GM18873 (cell line): ENCODE measurements around the gene MTCH1.

Experiments
- ATAC-seq: cut with Tn5 transposase; IDR thresholded peaks from one replicate; pipeline ENCODE4 v1.9.1; 2021; ENCODE audit warnings: mild to moderate bottlenecking, moderate library complexity, moderate number of reproducible peaks; ENCODE audit not compliant: unreplicated experiment, low FRiP score

Gene MTCH1

DNA sequence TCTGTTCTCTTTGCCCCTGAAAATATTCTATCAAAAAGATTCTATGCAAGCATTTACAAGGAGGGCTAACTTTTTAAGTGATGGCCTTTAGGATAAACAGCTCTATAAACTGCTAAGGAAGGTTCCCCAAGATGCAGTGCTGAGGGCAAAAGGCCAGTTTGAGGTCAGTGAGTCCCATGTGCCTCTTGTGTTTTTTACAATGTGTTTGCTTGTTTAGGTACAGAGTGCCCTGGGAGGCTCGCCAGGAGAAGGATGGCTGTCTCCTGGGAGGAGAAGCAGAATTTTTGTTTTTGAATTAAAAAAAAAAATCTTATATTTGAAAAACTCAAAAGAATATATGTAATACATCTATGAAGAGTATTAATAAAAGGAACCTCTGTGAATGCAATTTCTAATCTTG is 12.8 kb downstream of the MTCH1 start:
- no peak for ATAC-seq

DNA sequence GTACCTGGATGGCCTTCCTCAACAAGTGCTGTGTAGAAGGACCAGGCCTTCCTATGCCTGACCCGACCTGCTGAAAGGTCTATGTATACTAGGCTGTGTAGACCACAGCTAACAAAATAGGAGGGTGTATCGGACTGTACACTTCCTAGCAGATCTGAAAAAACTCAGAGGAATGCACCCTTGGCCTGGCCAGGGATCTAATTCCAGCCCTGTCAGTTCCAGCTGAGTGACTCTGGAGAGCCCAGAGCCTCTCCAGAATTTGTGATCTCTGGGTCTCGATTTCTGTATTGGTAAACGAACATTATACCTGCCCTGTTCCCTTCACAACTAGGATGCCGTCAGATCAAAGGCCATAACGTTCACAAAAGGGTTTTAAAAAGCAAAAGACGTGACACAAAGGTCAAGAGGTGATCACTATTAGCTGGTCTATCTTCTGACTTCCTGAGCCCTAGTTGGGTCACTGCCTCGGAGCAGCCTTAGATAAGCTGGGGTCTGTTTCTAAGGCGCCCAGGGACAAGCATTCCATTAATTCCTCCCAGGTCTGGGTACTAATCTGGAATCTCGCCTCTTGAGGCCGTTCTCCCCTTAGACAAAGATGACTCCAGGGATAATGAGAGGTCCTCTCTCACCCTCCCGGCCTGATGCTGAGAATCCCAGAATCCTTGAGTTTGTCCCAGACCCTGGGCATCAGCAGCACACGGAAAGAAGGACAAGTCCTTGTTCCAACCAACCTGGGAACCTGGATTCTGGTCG is 13.9 kb downstream of the MTCH1 start:
- ATAC-seq: no peak

GRCh38 chr6:36970892-36971842 is 14.8 kb downstream of the MTCH1 start:
- ATAC-seq: no peak

DNA sequence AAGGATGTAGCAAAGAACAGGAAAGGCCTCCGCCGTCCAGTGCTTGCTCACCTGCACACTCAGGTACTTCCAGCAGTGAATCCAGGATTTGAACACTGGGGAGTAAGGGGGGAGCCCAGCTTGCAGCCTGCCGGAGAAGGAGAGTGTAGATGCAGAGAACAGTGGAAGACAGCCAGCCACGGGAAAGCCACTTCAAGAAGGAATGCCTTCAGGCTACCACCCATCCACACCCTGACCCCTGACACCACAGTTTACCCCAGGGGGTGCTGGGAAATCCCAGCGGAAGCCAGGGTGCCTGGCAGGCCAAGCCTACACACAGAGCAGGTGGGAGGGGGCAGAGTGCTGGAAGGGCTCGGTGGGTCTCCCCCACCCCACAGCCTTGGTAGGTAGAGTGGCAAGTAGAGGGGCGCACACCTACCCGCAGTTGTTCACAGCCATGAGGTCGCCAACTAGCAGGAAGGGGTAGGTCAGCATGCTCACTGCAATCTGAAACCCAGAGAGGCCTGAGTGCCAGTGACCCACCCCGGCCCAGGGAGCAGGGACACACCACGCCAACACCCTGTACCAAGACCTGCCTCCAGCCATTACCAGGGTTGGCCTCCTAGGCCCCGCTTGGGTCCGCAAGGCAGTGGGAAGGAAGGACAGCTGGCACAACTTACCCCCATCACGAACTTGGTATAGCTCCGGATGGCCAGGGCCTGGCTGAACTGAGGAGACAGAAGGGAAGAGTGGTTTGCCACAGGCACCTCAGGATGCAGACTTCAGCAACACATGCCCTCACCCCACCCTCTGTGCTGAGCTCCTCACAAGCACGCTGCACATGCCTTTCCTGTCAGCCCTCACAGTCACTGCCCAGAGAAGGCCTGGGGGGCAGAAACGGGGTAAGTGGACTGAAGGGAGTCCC is 15.8 kb downstream of the MTCH1 start:
- ATAC-seq: no peak

DNA sequence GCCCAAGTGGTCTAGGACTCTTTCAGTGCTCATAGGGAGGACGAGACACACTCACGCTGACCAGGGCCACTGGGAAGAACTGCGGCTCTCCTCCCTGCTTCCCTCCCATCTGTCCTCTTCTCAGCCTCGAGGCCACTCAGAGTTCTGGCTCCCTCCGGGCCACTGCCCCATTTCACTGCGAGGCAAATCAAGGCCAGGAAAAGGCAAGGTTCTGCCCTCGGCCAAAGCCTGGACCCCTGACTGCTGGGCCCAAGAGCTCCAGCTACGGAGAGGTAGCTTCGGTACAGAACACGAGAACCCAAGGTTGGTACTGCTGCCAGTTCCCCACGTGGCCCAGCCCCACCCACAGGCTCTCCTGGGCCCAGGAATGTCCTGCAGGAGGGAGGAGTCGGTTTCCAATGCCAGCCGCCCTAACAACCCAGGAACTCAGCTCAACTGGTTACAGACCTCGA is 16.7 kb downstream of the MTCH1 start:
- no peak for ATAC-seq

- no peak for ATAC-seq
Measured at GRCh38 chr6:36968266-36968977, 17.6 kb downstream of the MTCH1 start.

DNA sequence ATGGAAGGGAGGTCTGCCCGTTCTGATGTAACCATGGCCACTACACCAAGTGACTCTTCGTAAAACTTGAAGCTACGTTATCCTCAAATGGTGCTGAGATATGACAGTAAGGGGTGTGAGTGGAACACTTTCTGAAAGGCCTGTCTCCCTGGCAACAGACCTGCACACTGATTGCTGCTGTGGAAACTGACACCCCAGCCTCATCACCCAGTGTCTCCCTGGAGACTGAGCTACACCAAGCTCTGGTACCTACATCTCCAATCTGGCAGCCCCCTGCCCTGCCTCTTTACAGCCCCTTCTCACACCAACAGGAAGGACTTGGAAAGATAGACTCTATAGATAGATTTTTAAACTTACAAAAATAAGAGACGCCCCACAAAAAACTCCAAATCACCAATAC is 18.2 kb downstream of the MTCH1 start:
- ATAC-seq: no peak

DNA sequence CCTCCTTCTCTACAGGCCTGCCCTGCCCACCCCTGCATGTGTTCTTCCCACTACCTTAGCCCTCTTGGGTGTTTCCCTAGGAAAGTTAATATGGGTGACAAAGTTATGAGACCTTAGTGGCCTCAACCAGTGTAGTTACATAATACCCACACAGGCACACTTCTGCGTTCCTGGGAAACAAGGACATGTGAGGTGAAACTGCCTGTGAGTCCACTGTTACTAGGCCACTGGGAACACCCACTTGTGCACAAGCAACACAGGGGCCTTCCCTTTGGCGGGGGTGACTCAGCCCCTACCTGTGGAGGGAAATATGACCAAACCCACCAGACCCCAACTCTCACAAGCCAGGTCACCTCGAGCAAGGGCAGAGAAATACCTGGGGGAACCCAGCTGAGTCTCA is 18.7 kb downstream of the MTCH1 start:
- no peak for ATAC-seq

GRCh38 chr6:36964908-36965307 is 21.1 kb downstream of the MTCH1 start:
- ATAC-seq: no peak

GRCh38 chr6:36964349-36964748 is 21.6 kb downstream of the MTCH1 start:
- ATAC-seq: no peak

GRCh38 chr6:36963451-36964290 is 22.3 kb downstream of the MTCH1 start:
- no peak for ATAC-seq

GRCh38 chr6:36962874-36963273 is 23.1 kb downstream of the MTCH1 start:
- ATAC-seq: no peak

DNA sequence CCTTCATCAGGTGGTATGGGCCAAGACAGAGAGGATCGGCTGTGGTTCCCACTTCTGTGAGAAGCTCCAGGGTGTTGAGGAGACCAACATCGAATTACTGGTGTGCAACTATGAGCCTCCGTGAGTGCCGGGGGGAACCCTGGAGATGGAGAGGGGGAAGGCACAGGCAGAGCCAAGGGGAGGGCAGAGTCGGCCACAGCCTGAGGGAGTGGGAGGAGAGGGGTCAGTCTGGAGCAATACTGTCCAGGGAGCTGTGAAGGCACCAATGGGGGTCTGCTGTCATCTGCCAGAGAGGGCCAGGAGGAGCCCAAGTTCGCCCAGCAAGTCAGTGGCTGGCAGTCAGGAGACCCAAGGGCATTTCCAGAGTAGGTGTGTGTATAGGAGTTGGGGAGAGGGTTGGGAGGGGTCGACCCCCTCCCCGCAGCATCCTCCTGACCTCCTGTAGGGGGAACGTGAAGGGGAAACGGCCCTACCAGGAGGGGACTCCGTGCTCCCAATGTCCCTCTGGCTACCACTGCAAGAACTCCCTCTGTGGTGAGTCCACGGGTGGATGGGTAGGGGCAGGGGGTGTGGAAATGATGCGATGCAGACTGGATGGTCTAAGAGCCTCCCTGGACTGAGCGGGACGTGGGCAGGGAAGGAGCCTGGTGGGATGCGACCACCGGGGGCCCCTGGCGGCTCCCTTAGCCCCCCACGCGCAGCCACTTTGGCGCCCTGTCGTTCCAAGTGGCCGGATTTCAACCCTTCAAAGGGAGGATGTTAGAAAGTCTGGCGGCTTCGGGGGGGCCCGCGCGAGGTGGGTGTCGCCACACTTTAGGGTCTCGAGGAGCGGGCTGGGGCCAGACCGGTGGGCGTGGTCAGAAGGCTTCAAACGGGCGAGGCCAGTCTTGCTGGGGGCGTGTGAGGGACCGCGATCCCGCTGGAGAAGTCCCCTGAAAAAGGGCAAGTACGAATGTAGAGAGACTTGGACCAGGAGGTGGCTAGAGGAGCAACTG is 24.3 kb downstream of the MTCH1 start:
- ATAC-seq: no peak

DNA sequence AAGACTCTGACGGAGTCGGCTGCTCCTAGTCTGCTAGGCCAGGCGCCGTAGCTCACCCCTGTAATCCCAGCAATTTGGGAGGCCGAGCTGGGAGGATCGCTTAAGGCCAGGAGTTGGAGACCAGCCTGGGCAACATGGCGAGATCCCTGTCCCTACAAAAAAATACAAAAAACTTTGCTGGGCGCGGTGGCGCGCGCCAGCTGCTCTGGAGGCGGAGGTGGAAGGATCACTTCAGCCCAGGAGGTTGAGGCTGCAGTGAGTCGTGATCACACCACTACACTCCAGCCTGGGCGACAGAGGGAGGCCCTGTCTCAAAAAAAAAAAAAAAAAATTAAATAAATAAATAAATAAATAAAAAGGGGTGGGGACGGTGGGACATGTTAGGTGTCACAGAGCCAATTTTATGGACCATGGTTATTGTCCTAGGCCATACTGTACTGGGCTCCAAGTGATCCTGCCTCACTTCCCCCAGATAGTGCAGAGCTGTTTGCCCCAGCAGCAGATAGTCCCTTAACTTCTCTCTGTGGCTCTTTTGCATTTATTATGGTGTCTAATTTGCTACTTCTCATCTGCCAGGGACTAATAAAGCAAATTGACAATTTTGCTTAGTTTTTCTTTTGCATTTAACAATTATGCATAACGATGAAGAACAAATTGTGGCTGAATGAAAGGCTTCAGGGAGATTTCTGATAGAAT is 26.3 kb downstream of the MTCH1 start:
- no peak for ATAC-seq

DNA sequence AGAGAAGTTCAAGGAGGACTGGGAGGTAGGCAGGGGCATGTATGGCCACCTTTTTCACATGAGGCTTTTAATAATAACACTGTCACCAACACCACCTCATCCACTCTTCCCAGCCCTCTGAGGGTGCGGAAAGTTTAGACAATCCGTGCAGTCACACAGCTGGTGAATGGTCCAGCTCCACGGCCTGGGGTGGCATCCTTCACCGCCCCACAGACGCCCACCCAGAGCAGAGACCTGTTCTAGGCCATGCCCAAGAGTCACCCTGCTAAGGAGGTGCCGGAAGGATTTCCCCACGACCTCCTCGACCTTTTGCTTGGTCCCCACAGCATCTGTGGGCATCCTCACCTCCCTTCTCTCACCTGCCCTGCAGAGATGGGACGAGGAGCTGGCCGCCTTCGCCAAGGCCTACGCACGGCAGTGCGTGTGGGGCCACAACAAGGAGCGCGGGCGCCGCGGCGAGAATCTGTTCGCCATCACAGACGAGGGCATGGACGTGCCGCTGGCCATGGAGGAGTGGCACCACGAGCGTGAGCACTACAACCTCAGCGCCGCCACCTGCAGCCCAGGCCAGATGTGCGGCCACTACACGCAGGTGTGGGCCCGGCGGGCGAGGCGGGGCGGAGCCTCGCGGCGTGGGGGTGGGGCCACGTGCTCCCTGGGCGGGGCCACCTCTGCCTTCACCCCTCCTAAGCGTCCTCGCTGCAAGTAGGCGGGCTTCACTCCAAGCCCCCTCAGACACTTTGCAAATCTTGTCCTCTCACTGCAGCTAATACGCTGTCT is 27.0 kb downstream of the MTCH1 start:
- no peak for ATAC-seq

DNA sequence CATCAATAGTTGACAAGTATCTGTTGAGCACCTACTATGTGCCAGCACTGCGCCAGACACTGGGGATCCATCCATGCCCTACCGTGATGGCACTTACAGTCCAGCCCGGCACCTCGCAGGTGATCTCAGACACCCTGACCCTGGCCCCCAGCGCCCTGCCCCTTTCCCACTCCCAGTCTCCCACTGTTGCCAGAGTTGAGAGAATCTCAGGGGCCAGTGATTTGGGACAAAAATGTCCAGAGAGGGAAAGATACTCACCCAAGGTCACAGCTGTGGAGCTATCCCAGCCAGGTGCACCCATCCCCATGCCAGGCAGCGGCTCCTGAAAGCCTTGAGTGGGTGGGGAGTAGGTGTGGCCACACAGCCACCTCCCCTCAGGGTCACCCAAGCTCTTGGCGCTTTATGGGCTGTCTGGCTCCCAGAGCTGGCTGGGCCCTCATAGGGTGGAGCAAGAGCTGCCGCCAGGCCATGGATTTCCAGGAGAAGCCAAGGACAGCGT is 28.2 kb downstream of the MTCH1 start:
- ATAC-seq: no peak
